Stimulated activated CD4-positive, alpha-beta T cell treated with anti-CD3 and anti-CD28 coated beads, TNF-alpha, amount 100 ng/mL, for 4 hours (primary cell): ENCODE data around the gene ABHD12.

Source experiments
- DNase-seq, 3 experiments: peaks; one replicate each; pipeline ENCODE4 v3.0.0-alpha.2; 2020; ENCODE audit warnings: low read depth in 3 of 3

Gene ABHD12

DNA sequence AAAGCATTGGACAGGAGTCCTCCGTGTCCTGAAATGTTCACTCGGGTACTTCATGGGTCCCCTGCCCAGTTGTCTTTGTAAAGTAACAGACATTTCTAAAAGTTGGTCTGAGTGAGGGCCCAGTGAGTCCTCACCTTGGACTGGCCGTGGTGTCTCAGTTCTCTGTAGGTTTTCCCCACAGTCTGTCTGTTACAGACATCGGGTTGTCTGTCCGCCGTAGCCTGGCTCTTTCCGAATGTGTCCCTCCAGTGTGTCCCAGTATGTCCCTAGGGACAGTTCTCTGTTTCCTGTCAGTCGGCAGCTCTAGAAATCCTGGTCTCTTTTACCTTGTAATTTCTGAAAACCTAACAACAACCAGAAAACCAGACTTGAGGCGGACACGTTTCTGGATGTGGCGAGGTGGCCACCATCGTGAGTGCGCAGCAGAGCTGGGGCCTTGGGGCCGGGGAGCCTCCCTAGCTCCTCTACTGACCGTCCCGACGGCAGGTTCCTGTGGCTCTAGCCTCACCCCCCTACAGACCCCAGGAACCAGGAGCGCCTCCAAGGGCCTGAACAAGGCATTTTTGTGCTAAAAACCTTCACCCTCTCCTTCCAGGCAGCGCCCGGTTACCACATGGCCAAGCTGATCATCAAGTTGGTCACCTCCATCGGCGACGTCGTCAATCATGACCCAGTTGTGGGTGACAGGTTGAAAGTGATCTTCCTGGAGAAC lies 100.6 kb downstream of the ABHD12 start:
- no peak for DNase-seq

DNA sequence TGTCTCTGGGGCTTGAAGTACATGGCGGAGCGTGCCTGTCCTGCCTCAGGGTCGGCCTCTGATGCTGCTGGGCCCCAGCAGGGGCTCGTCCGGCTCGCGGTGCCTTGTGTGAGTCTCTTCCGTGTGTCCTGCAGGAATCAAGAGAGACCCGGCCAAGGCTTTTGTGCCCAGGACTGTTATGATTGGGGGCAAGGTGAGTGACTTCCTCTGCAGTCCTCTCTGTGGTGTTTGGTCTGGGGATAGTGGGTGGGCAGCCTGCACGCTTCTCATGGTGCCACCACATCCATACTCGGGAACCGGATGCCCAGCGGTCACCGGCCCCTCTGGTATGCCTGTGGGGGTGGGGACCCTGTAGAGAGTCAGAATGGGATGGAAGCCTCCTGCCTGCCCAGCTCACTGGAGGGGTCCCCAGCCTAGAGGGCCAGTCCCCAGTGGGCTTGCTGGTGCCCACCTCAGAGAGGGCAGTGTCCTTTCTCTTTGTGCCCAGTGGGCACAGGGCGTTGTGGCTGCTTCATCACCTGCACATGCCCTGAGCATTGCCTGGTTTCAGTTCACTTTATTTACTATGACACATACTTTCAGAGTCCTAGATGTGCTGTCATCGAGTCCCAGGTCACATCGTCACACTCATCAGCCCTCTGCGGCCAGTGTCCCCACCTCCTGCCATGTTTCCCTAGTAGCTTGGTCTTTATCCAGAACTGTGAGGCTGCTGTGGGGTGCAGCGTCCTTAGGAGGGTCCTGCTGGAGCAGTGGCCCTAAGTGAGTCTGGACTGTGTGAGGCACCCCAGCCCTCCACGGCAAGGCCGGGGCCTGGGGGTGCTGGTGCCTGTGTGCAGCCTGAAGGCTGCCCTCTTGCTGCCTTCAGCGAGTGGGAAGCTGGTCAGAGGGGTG lies 102.1 kb downstream of the ABHD12 start:
- no peak for DNase-seq

DNA sequence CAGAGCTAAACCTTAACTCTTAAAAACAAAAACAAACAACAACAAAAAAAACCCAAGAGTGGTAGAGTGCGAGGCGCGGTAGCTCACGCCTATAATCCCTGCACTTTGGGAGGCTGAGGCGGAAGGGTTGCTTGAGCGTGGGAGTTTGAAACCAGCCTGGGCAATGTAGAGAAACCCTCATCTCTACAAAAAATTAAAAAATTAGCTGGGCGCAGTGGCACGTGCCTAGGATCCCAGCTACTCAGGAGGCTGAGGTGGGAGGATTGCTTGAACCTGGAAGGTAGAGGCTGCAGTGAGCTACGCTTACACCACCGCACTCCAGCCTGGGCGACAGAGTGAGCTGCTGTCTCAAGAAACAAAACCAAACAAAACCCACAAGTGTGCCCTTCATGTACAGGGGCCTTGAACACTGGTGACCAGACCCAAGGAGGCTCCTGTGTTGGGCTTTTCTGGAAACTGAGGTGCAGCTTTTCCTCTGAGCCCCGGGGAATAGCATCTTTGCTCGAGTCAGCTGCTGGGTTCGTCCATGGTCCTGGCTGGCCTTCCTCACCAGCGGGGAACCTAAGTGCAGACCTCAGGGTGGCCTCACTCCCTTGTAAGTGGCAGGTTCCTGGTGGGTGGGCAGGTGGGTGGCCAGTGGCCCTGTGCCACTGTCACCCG lies 102.9 kb downstream of the ABHD12 start:
- DNase-seq: no peak

DNA sequence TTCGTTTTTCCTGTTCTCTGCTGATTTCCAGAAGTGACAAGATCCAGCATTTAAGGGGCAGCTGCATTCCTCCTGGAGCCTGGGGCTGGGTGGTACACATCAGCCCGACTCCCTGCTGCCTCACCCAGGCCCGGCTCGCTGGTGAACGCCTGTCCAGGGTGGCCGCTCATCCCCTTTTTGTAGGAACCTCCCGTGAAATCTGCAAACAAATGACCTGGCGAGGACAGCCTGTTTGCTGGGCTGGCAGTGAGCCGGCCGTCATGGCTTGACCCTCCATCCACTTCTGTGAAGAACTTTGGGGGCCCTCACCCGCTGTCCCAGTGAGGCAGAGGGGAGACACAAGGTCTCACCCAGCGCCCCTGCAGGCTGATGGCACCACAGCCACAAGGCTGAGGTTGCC lies 103.7 kb downstream of the ABHD12 start:
- no peak for DNase-seq

DNA sequence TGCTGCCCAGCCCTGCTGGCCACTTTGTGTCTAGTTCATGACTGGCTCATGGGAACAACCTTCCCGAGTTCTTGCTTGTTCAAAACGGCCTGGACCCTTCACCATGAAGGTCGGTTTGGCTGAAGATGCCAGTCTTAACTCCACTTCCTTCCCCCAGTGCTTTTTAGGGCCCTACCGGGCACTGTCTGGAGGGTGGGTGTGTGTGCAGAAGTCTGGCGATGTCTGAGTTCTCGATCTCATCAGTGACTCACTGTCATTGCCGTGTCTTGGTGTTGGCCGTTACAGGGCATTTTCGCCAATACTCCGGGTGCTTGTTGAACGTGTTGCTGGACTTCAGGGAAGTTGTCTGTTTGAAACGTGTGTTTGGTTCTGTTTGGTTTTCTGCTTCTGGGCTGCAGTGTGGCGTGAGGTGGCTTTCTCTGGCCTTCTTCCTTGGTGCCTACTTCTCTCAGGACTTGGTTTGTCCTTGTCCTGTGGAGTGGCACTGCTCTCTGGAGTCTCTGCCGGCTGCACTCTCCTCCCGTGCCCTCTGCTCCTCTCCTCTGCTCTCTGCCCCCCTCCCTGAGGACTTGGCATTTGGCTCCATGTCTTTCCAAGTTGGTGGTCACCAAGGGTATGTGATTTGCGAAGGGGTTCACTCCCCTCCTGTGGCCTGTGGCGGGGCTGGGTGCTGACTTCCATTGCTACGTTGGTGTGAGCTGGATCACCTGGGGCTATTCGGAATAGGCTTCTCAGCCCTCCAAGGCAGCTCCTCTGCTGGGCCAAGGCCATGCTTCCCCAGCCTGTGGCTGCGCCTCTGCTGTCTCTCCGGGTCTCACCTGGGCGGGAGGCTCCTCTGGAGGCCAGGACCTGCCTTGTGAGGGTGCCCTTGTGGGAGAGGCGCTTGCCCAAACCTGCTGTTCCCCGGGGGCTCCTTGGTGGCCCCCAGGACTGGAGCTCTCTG lies 104.5 kb downstream of the ABHD12 start:
- no peak for DNase-seq

DNA sequence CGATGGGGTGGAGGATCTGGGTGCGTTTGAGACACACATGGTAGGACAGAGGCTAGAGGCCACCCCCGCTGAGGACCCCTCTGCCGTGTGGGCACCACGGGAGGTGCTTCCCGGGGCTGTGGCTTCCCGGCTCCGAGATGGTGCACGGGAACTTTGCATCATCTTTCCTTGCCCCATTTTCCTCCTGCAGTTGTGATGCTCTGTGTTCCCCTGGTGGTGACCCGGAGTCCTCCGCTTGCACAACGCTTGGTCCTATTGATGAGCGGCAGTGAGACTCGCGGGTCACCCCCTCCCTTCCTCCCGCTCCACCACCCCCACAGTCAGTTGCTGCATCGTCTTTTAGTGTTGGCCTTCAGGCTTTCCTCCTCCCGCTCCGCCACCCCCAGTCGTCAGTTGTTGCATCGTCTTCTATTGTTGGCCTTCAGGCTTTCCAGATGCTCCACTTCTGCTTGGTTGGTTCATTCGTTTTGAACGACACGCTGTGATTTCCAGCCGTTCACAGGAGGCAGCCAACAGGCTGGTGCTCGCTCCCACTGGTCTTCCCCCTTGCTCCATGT lies 105.5 kb downstream of the ABHD12 start:
- DNase-seq: no peak

DNA sequence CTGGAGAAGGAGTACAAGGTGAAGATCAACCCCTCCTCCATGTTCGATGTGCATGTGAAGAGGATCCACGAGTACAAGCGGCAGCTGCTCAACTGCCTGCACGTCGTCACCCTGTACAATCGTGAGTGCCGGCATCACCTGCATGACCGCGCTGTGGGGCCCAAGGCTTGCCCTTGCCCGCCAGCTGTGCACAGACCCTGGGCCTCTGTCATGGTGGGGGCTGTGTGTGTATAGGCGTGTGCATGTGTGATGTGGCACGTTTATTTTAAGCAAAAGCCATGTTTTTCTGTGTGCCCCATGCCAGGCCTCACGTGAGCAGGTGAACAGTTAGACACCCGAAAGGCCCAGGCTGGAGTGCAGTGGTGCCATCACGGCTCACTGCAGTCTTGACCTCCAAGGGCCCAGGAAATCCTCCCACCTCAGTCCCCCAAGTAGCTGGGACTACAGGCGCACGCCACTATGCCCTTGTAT lies 106.5 kb downstream of the ABHD12 start:
- DNase-seq: no peak

DNA sequence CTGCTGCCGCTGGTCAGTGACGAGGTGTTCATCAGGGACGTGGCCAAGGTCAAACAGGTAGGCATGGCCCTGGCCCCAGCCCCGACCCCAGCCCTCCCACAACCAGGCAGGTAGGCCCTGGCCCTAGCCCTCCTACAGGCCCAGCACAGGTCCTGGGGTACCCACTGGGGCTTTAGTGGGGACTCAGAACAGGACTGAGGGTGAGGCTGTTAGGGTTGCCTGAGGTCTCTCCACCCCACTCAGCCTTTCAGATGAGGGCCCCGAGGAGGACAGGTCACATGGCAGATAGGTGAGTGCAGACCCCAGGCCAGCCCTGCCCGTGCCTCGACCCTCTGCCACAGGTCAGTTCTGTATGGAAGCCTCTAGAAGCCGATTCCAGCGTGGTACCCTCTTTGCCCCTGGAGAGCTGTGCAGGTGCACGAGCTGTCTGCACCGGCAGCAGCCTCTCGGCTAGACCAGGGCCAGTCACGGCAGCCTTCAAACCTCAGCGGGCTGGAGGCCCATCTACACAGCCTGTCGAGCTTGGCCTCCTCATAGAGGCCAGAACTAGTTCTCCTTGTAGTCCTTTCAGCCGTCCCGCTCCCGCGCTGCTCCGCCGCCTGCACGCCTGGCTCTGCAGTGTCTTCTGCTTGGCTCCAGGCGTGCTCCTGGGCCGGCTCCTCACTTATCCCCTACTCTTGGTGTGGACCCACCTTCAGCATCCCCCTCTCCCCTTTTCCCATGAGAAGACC lies 107.2 kb downstream of the ABHD12 start:
- DNase-seq: no peak

DNA sequence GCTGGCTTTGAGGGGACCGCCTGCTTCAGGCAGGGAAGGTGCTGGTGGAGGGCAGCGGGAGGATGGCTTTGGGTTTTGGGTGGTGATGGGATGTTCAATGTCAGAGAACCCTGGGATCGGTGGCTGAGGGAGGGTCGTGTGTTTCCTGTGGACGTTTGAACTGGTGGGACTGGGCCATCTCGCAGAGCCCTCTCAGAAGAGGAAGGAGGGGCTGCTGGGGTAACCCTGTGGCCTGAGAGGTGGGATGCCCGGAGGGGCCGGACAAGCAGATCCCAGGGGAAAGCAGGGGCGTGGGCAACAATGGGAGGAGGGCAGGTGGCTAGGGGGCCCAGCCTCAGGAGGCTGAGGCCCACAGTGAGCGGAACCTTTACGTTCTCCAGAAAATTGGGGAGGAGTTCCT lies 107.8 kb downstream of the ABHD12 start:
- DNase-seq: no peak

DNA sequence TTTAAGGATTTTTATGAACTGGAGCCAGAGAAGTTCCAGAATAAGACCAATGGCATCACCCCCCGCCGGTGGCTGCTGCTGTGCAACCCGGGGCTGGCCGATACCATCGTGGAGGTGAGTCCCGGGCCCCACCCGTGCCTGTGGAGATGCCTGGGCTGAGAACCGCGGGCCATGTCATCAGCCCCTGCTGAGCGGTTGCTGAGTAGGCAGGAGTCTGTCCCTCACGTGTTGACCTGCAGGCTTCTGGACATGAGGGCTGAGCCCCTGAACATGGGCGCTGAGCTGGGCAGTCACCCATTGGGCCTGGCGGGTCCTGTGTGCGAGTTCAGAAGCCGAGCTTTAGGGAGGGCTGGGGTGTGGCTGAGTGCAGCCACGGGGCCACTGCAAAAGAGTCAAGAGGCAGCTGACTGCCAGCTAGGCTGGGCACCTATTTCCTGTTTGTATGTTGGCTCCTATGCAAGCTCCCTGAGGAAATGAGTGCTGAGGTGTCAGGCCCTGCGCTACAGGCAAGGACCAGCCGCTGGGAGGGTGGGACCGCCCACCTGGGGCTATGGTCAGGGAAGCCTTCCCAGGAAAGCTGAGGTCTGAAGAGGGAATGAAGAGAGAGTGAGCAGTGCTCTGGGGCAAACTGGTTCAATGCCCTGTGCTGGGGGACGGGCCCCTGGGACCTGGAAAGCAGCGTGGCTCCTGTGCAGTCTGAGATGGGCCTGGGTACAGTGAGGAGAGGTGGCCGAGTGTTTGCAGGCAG lies 108.4 kb downstream of the ABHD12 start:
- DNase-seq: no peak

DNA sequence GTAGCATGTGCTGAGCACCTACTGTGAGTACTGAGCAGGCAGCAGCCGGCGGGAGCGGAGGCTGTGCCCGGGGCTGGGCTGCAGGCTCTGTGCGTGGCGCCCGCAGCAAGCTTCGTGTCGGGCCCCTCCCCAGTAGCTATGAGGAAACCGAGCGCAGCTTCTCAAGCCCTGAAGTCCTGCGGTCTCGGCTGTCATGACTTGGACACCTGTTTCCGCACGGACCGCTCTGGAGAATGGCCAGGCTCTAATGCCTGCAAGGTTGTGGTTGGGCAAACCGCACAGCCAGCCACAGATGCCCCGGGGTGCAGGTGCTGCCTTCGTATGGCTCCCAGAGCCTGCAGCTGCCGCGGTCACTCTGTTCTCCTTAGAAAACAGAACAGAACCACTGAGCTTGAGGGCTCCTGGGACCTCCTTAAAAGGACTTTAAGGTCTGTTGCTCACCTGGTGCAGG lies 109.1 kb downstream of the ABHD12 start:
- DNase-seq: no peak

DNA sequence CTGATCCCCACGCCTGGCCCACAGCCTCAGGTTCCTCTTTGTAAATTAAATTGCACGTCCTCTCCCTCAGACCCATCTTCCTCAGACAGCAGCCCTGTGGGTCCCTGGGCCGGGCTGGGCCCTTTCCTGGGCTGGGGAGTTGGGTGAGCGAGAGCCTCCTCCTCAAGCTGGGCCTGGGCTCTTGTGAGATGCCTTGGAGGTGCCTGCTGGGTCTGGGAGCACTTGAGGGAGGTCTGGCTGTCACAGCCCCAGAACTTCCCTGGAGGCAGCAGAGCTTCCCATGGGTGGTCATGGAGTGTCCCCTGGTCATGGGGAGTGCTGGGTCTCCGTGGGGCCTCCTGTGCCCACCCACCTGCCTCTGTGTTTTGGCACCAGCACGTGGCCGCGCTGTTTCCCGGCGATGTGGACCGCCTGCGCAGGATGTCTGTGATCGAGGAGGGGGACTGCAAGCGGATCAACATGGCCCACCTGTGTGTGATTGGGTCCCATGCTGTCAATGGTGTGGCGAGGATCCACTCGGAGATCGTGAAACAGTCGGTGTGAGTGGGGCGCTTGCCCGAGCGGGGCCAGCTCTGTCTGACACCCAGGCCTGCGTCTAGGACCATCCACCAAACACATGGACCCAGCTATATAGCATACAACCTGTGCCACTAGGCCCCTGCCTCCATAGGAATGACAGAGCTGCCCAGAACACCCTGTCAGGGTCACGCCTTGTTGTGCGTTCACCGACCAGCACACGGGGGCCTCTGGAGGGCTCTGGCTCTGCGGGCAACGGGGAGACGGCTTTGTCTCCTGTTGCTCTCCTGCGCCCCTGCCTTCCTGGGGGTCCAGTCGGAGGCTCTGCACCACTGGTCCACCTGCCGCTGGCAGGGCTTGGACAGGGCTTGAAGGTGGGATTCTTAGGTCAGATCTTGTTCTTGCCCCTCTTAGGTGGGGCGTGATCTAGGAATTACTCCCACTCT lies 109.8 kb downstream of the ABHD12 start:
- DNase-seq: no peak

DNA sequence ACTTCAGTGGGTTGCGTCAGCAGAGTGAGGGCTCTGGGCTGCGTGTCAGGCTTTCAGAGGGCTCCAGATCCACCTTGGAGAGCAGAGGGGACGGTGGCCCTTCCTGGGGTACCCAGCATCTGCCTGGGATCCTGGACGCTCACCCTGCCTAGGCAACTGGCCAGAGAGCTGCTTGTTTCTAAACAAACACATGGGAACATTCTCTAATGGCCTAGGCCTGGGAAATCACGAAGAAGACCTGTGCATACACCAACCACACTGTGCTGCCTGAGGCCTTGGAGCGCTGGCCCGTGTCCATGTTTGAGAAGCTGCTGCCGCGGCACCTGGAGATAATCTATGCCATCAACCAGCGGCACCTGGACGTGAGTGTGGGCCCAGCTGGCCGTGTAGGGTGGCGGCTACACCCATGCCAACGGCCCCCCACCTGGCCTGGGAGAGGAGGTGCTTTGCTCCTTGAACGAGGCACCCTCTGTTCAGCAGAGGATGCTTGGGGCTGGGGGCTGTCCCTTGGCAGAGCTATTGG lies 110.5 kb downstream of the ABHD12 start:
- no peak for DNase-seq

DNA sequence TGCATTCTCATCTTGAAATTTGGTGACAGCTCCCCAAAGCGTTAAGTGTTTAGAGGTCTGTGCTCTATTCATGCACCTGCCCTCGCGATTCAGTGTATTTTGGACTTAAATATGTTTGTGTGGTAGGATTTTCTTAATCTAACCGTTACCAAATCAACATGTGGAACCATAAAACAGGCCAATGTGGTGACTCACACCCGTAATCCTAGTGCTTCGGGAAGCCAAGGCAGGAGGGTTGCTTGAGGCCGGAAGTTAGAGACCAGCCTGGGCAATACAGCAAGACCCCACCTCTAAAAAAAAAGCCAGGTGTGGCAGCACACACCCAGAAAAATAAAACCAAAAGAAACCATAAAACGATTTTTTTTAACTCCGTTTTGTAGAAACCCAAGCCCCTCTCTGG lies 111.2 kb downstream of the ABHD12 start:
- no peak for DNase-seq

DNA sequence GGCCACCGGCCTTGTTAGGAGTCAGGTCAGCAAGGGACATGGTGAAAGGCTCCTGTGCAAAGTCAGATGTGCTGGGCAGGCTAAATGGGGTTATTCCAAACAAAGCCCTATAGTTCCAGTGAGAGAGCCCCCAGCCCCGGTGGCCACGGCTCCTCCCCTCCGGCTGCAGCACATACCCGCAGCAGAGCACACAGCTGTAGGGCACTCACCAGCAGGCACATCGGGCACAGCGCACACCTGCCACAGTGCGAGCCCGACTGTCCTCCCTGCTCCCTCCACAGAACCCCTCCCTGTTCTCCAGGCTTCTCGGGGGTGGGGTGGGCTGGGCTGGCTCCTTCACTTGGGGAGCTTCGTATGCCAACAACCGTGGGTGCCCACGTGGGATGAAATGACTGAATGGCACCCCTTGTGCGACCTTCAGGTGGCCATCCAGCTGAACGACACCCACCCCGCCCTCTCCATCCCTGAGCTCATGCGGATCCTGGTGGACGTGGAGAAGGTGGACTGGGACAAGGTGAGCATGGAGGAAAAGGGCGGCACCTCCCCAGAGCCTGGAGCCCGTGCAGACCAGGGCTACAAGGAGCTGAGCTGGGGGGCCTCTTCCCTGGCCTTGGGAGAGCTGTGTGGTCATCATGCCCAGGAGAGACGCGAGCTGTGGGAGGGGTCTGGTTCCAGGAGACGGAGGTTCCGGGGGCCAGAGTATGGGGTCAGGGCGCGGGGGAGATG lies 111.8 kb downstream of the ABHD12 start:
- no peak for DNase-seq

DNA sequence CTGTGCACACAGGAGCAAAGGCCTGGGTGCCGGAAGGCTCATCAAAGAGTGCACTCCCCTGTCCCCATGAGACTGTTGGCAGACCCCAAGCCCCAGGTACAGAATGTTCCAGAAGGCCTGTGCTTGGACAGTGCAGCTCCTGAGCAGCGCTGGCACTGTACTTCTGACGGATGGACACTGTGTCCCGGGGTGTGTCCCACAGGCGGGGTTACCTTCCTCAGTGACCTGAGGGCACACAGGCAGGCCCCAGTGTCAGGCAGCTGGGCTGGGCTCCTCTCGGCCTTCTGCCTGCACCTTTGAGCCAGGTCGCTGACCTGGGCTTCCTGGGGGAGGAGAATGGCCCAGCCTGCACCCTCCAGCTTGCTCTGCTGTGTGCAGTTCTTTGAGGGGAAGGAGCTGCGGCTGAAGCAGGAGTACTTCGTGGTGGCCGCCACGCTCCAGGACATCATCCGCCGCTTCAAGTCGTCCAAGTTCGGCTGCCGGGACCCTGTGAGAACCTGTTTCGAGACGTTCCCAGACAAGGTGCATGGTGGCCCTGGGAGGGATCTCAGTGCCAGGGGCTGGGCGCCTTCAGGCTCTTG lies 112.6 kb downstream of the ABHD12 start:
- DNase-seq: no peak
